ACC112 (cell line): Measurements from ENCODE around the gene MTFMT.

Experiments used
- H2AFZ ChIP-seq: fragments of 200-600 bp; sonication (generic); one replicate; pipeline ENCODE4 v1.6.0; 2017; ENCODE audit warnings: antibody characterized with exemption, low read length; ENCODE audit not compliant: unreplicated experiment
- H3K27ac ChIP-seq: fragments of 200-600 bp; sonication (generic); 2 replicates; pipeline ENCODE4 v1.5.1; 2014; ENCODE audit warnings: low read depth, mild to moderate bottlenecking, antibody characterized with exemption, low read length, moderate library complexity
- H3K27me3 ChIP-seq: fragments of 200-600 bp; sonication (generic); 2 replicates; pipeline ENCODE4 v1.6.1; 2014; ENCODE audit warnings: mild to moderate bottlenecking, antibody characterized with exemption, low read length, moderate library complexity, mixed read lengths; ENCODE audit not compliant: insufficient read depth
- H3K36me3 ChIP-seq: fragments of 200-600 bp; sonication (generic); 2 replicates; pipeline ENCODE4 v1.6.1; 2016; ENCODE audit warnings: mild to moderate bottlenecking, antibody characterized with exemption, low read length, moderate library complexity, mixed read lengths; ENCODE audit not compliant: insufficient read depth
- H3K4me1 ChIP-seq: fragments of 200-600 bp; sonication (generic); one replicate; pipeline ENCODE4 v1.6.1; 2016; ENCODE audit warnings: low read length, mixed read lengths; ENCODE audit not compliant: insufficient read depth, unreplicated experiment, control insufficient read depth
- H3K4me3 ChIP-seq: fragments of 200-600 bp; sonication (generic); 2 replicates; pipeline ENCODE4 v1.5.1; 2014; ENCODE audit warnings: mild to moderate bottlenecking, low read depth, low read length
- H3K79me2 ChIP-seq: fragments of 200-600 bp; sonication (generic); one replicate; pipeline ENCODE4 v1.6.0; 2016; ENCODE audit warnings: low read length; ENCODE audit not compliant: control insufficient read depth, unreplicated experiment, insufficient read depth

The MTFMT gene

DNA sequence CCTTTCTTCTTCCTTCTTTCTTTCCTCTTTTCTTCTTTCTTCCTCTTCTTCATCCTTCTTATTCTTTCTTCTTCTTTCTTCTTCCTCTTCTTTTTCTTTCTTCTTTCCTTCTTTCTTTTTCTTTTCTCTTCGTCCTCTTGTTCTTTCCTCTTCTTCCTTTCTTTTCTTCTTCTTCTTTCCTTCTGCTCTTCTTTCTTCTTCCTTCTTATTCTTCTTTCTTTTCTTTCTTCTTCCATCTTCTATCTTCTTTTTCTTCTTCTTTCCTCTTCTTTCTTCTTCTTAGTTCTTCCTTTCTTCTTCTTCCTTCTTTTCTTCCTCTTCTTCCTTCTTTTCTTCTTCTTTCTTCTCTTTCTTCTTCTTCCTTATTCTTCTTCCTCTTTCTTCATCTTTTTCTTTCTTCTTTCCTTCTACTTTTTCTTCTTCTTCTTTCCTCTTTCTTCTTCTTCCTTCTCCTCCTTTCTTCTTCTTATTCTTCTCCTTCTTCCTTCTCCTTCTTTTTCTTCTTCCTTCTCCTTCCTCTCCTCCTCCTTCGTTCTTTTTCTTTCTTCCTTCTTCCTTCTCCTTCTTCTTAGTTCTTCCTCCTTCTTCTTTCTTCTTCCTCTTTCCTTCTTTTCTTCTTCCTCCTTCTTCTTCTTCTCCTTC, 77.5 kb downstream of the MTFMT start:
- H3K27me3 ChIP-seq: no peaks in the 10 kb centered on the region
- H3K79me2 ChIP-seq: no peaks in the 10 kb centered on the region
- H3K27ac ChIP-seq: no peak overlapping the region
- H3K4me3 ChIP-seq: no peak overlapping the region
- peaks cover 14% of the 10 kb centered on the region for H3K36me3 ChIP-seq
- H3K4me1 ChIP-seq: no peaks in the 10 kb centered on the region
- H2AFZ ChIP-seq: no peak overlapping the region
